Heart left ventricle (tissue), 13 donors: ENCODE measurements around the gene FZD8.

Source experiments
- POLR2A ChIP-seq, 2 donors: fragments of 450-650 bp; IDR thresholded peaks; one replicate each; pipeline ENCODE4 v1.6.1; 2017; ENCODE audit warnings: antibody characterized with exemption in 2 of 2, mild to moderate bottlenecking in 2 of 2, moderate library complexity in 2 of 2
- TF ChIP-seq, protein P1 (sequence below), 12 donors: fragments of 200-600 bp; sonication (generic) in 4 of 12; IDR thresholded peaks; one replicate each; pipeline versions ENCODE4 v1.5.0 to v1.8.0; 2018 to 2022; ENCODE audit warnings: antibody characterized with exemption in 12 of 12, mild to moderate bottlenecking in 5 of 12
- donor health status: ischemic (EF 13 %, LVEDD 7.1; RV severe dilation, severe dysfunction).
- donor health status: DM: no; HTN: yes; CAD: no.
- donor health status: DM: no; HTN: no; CAD: no.
- donor health status: ischemic (EF 25% LVEDD 6.9; RV normal size, moderate dysfunction).
- donor health status: ischemic (EF 25% LVEDD 5.7; RV mildly dilated, moderate dysfunction).
- donor health status: ischemic (EF 35%, LVEDD 5.7; RV mildly dilated, moderate dysfunction).
- donor health status: nonischemic (EF 11% LVEDD 7.7; RV severe dilation, severe dysfunction).
- donor health status: DM: yes; HTN: yes; CAD: no.
- donor health status: PGD.
- donor health status: ischemic (EF 29% LVEDD 5.4; RV normal size, mild dysfunction).
- donor health status: nonischemic (EF 23%, LVEDD 6.1; RV moderate dilation, normal function).

DNA sequence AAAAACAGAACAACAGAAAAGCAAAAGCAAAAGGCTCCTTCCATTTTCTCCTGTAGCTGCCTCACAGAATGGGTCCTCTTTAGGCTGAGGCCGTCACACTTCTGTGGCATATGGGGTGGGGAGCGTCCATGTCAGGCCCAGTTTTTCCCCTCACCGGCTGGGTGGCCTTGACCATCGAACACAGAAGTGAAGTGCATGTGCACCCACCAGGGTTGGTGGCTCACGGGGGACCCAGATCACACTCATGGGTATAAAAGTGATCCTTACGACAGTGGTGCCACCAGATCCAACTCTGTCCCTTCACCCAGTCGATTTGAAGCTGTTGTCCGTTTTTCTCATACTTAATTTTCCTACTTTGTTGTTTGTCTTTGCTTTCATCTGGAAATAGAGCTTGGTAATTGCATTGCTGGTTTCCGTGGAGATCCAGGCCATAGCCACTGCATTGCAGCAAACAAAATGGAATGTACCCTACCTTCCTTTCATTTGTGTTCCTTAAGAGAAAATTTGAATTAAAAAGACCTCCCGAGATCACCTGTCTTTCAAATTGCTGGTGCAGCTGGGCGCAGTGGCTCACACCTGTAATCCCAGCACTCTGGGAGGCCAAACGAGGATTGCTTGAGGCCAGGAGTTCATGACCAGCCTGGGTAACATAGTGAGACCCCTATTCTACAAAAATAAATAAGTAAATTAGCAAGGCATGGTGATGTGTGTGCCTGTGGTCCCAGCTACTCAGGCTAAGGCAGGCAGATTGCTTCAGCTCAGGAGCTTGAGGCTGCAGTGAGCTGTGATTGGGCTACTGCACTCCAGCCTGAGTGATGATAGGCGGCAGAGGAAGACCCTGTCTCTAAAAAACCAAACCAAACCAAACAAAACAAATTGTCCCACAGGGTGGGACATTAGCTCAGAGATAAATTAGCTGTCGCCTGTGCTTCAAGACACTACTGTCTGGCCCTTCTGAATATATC lies 47.7 kb downstream of the FZD8 start:
- TF ChIP-seq, protein P1, sequence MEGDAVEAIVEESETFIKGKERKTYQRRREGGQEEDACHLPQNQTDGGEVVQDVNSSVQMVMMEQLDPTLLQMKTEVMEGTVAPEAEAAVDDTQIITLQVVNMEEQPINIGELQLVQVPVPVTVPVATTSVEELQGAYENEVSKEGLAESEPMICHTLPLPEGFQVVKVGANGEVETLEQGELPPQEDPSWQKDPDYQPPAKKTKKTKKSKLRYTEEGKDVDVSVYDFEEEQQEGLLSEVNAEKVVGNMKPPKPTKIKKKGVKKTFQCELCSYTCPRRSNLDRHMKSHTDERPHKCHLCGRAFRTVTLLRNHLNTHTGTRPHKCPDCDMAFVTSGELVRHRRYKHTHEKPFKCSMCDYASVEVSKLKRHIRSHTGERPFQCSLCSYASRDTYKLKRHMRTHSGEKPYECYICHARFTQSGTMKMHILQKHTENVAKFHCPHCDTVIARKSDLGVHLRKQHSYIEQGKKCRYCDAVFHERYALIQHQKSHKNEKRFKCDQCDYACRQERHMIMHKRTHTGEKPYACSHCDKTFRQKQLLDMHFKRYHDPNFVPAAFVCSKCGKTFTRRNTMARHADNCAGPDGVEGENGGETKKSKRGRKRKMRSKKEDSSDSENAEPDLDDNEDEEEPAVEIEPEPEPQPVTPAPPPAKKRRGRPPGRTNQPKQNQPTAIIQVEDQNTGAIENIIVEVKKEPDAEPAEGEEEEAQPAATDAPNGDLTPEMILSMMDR (IDR thresholded peaks at IDR 0.05) = no peak
- no peak for TF ChIP-seq POLR2A (IDR thresholded peaks at IDR 0.05)
